Subcutaneous adipose tissue (tissue), 4 donors: ENCODE measurements around the gene TTC27. TPM values are rescaled to one million over a fixed set of nuclear protein-coding genes. Genes with fewer than 3 reads are reported as not detected.

ENCODE experiments used
- CTCF ChIP-seq: fragments of 450-650 bp; IDR thresholded peaks from one replicate; pipeline ENCODE4 v1.5.1; 2016; ENCODE audit warnings: low read depth, mild to moderate bottlenecking, control low read depth, antibody characterized with exemption, moderate library complexity
- total RNA-seq, 4 donors: library from RNA; depleted of rRNA; stranded (reverse); fragments of >200 nt; gene quantifications; one replicate each; pipeline ENCODE4 v1.1.0, GENCODE V29; 2016

The TTC27 gene
- total RNA-seq, 4 donors from 2014 or later = 13.6 to 18.6 (median 15.5) TPM

DNA sequence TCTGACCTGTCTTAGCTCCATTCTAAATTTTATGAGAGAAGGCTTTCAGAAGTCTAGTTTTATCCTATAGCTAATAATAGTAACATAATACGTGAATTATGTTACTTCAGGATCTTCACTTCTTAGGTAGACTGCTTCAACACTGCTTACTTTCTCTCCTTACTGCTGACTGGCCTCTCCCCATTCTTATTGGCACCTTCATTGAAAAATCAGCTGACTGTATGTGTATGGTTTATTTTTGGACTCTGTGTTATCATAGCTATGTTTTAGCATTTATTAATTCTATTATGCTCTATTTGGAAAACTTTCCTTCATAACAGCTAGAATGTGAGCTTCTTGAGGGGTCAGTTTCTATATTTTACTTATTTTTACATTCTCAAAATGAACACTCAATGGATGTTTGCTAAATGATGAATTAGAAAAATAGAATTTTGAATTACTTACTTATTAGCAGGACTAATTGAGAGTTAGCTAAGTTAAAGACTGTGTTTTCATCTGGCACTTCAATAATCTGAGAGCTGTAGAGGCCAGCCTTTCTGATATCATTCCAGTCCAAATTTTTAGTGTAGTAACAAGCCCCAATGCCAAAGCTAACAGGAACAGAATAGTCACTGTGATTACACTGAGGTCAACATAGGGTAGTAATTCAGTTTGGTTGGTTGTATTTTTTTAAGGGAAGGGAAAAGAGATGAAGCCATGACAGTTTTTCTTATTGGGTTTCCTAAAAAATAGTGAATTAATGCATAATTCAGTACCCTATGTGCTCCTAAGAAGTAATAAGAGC, 92.3 kb downstream of the TTC27 start:
- no peak for TF ChIP-seq CTCF

- TF ChIP-seq CTCF = no peak
These were observed 92.9 kb downstream of the TTC27 start for GRCh38 chr2:32720771-32721170.

DNA sequence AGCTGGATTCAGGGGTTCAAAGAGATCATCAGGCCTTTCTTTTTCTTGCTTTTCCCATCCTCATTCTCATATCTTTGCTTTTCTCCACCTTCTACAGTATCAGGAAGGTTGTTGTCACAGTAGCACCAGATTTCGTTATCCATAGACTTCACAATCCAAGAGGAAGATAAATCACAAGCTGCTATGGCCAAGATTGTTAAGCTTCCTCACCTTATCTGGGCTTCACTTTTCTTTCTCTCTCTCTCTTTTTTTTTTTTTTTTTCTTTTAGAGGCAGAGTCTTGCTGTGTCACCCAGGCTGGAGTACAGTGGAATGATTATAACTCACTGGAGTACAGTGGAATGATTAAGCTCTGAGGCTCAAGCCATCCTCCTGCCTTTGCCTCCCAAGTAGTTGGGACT, 93.5 kb downstream of the TTC27 start:
- no peak for TF ChIP-seq CTCF

- TF ChIP-seq CTCF = no peak
These were observed 95.7 kb downstream of the TTC27 start for GRCh38 chr2:32723467-32724079.

DNA sequence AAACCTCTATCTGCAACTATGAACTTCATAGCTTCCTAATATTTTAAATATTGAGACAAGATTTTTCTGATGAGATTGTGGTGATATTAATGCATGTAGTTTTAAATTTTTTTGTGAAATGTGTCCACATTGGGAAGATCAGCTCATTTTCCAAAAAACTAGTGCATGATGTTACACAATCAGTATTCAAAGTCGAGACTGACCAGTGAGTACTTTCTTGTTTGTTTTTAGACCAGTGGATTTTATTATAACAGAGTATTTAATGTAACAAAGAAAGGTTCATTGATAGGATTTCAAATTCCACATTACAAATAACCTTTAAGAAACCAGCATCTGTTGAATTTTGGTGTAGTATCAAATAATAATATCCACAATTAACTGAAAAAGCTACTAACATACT, 99.3 kb downstream of the TTC27 start:
- TF ChIP-seq CTCF = no peak

- no peak for TF ChIP-seq CTCF
These were observed 104.3 kb downstream of the TTC27 start for GRCh38 chr2:32732120-32732519.

- TF ChIP-seq CTCF = no peak
These were observed 105.1 kb downstream of the TTC27 start for GRCh38 chr2:32732912-32733472.
